ENCODE measurements around the gene PROSER1.
"Not testable (repeated sequence)": the region's sequence is repeated elsewhere in the genome, so short reads cannot be mapped to it uniquely, and the experiment has no call there.

PROSER1 gene

DNA sequence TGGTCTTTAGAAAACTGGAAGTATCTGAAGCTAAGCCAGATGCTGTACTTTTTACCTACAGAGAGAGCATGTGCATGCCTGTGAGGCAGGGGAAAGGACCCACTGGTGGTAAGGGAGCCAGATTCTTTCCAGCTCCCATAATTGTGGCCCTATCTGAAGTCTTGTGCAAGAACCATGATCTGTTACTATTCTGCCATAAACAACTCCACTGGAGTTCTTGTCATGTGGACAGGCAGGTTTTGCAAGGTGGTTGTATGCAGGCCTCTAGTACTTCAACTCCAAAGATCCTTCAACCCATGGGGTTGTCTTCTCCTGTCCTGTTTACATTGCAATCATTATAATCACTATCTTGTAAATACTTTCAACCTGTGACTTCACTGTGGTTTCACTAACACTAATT is 14.1 kb downstream of the PROSER1 start:
- DNase-seq: no peak

DNA sequence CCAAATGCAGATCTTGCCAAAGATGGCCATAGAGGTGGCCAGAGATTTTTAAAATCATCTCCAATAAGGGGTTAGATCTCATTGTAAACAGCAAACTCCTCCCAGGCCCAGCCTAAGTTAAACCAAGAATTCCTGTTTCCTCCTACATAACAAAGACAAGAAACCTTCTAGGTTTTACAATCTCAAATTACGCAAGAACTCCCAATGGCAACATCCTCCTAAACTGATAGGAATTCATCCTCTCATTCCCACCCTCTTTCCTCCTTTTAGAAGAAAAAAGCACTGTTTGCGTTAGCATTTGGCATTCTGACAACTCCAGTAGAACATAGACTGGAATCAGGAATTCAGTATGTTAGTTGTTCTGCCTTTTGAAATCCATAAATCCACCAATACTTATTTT is 14.6 kb downstream of the PROSER1 start:
- no peak for DNase-seq

DNA sequence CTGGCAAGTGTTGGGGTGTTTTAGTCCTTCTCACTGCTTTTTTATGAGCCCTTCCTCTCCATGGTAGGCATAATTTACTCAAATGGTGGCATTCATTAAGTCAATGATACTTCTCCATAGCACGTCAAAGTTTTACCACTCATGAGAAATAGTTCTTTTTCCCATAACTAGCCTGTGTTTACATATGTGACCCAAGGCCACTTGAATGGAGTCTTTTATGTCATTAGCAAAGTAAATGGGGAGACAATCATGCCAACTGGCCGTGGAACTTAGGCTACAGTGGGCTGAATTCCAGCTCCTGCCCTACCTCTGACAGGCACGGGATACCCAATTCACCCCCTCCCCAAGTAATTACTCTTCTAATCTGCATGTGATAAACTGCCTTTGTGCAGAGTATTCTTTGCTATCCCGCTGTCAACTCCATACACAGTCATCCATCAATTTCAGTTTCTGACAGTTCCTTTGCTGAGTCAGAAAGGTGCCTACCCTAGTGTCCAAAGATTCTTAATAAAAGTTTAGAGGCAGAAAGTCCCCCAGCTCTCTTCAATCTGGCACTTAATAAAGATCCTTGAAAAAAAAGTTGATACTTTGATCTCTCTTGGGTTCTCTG is 16.9 kb downstream of the PROSER1 start:
- no peak for DNase-seq

DNA sequence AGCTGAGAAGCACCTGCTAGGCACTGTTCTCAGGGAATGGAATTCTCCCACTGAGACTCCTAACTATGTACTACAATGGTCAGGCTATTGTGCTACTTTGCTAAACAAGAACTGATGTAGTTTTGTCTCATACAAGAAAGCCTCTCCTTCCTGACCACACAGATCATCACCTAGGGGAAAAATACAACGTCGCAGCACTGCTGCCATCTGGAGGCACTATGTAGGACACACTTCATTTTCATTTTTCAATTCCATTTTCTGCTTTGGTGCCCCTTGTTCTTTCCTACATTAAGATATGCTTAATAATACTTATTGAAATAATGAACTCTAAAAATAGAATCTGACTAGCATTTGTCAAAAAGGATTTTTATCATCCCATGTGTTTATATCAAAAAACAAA is 21.1 kb downstream of the PROSER1 start:
- peak; percentile 18 for DNase-seq

DNA sequence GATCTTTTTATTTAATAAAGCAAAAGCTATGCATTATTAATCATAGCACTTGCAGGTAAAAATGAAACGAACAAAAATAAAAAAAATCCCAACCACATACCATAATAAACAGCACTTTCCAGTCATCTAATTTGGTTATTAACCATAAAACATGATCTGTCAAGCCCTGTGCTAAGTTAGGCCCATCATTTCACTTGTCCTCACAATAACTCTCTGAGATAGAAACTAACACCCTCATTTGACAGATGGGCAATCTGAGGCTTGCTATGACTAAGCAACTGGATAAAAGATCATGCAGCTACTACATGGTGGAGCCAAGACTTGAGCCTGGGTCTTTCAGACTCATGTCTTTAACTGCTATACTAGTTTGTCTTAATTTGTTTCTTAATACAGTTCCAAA is 21.8 kb downstream of the PROSER1 start:
- no peak for DNase-seq

DNA sequence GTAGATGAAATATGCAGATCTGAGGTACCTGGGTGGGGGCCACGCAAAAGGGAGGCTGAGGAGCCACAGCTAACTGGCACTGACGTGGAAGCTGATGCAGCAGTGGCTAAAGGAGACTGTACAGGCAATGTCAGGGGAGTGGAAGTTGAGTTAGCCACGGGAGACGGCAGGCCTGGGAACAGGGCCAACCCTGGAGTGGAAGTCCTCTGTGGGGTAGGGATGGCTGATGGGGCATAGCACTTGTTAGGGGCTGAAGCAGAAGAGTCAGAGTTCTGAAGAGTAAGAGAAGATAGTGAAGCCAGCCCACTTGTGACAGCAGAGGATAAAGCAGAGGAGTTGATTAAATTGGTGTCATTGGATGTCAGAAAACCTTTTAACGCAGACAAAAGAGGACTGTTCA is 24.4 kb downstream of the PROSER1 start:
- DNase-seq: no peak

DNA sequence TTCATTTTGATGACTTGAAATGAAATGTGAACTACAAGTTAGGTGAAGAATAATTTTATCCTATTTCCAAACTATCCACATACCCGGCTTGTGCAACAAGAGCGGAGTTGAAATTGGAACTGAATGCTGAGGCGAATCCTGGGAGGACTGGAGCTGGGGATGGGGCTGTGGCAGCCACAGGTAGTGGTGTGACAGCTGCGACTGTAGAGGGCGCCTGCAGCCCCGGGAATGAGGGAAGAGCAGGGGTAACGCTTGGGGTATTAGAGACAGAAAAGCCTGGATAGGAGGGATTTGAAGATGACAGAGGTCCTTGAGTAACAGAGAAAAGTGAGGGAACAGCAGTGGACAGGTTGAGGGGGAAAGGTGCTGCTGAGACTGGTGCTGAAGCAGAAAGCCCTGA is 25.3 kb downstream of the PROSER1 start:
- no peak for DNase-seq

DNA sequence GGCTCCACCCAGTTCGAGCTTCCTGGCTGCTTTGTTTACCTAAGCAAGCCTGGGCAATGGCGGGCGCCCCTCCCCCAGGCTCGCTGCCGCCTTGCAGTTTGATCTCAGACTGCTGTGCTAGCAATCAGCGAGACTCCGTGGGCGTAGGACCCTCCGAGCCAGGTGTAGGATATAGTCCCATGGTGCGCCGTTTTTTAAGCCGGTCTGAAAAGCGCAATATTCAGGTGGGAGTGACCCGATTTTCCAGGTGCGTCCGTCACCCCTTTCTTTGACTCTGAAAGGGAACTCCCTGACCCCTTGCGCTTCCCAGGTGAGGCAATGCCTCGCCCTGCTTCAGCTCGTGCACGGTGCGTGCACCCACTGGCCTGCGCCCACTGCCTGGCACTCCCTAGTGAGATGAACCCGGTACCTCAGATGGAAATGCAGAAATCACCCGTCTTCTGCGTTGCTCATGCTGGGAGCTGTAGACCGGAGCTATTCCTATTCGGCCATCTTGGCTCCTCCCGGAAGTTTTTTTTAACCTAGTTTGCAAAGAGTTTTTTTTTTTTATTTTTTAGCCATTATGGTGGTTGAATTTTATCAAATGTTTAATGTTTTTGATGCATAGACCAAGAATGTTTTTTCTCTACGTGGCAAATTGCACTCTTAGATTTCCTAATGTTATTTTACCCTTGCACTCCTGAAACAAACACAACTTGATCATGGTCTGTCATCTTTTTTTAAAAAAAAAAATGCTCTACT is 31.3 kb downstream of the PROSER1 start:
- DNase-seq: not testable (repeated sequence)

DNA sequence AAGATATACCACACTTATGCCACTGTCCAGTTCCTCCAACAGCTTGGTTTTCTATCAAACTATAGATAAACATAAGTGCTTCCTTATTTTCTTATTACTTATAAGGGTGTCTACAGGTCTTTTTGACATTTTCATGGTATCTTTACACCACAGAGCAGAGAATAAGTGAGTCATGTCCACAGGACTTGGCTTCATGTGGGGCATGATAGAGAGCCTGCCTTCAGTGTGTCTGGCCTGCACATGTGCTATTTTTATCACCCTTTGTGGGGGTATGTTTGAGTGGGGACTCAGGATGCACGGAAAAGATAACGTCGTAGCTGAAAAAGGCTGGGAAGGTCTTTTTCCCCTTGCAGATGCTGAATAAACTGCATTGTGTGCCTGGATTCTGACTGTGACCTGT is 39.1 kb downstream of the PROSER1 start:
- no peak for DNase-seq

DNA sequence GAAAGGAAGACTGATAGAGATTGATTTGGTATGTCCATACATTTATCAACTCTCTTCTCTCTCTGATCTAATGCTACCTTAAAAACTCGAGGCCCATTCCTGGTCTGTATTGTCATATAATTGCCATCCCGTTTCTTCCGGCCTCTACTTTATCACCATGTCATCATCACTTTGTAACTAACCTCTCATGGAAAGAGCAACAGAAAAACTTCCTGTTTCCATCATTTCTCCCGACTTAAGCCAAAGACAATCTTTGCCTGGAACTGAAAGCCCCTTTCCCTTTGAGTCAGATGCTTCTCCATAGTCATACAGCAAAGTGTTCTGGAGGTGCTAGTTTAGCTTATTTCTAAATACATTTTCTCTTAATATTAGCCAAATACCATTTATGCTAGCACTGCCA is 44.5 kb downstream of the PROSER1 start:
- no peak for DNase-seq

DNA sequence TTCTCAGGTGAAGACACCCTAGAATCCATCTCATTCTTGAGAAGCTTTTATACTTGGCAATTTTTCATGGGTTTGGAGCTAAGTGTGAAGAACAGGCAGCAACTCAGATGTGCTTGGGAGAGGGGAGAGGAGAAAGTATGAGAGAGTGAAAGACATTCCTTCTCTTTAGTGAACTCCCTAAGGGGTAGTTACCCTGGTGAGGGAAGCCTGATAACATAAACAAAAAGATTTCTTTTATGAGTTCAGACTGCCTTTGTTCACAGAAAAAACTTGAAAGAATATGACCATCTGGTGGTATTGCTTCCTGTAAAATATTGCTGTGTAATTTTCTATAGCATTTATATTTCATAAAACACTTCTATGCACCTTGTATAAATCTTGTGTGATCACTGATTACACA is 47.2 kb downstream of the PROSER1 start, which contains the start of gene STOML3:
Gene STOML3 (minus strand): TSS at position 139 of the 400 bp plus-strand sequence. CDS start 110 bp downstream, at position 29.
- no peak for DNase-seq

DNA sequence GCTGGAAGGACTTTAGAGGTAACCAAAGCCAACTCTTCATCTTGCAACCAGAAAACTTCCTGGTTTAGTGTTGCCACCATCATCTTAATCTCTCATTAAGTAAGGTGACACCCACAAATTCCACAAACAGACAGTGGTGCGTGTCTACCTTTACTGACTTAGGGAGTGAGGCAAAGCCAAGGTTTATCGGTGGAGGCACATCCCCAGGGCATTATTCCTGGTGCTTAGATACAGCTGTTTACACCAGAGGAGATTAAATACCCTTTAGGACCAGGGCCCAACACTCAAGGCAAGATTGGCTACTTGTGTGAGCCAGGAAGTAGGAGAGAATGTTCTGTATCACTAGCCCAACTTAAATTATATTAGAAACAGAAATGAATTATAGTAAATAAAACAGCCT is 56.8 kb downstream of the PROSER1 start:
- no peak for DNase-seq

DNA sequence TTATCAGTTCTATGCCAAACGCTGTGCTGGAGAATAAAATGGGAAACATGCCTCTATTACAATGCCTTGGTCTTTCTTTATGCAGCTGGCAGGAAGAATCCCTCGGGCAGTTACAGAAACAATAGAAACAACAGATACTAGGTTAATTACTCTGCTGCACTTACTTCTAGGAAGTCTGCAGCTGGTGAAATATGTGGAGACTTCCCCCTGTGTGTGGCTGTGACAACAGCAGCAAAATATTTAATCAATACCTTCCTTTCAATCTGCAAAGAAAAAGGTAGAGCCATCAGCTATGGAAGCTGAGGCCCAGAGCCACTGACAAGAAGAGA is 57.2 kb downstream of the PROSER1 start:
- peak; percentile 31 for DNase-seq

DNA sequence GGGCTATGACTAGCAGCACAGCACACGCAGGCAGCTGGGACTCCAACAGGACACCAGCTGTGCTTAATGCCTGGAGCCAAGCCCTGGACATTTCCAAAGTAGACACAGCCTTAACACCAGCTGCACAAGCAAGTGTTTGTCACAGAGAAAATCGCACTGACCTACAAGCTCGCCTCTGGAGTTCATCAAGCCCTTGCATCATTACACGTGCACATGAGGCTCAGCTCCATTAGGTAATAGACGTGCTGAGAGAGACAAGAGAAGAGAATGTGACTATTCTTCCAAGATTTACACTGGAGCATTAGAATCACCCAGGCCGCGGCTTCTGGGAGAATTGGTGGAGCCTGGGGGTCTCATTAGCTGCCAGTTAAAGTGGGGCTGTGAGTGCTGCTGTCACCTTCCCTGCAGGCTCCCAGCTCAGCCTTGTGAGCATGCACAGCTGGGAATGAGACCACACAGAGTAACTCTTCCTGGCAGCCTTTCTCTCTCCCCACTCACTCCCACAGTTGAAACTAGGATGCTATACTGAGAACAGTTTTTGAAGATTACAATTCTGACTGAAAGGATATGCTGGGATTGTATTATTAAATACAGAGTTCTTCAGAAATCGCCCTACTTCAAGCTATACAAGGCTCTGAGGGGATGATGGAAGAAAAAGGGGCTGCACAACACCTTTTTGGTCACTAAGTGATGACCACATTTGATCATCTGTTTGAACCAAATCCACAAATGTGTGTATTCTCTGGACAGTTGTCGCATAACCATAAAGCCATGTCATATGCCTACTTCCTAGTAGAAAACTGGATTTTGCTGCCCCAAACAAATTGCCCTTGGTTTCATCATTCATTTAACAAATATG is 57.8 kb downstream of the PROSER1 start:
- DNase-seq: peak; percentile 46

DNA sequence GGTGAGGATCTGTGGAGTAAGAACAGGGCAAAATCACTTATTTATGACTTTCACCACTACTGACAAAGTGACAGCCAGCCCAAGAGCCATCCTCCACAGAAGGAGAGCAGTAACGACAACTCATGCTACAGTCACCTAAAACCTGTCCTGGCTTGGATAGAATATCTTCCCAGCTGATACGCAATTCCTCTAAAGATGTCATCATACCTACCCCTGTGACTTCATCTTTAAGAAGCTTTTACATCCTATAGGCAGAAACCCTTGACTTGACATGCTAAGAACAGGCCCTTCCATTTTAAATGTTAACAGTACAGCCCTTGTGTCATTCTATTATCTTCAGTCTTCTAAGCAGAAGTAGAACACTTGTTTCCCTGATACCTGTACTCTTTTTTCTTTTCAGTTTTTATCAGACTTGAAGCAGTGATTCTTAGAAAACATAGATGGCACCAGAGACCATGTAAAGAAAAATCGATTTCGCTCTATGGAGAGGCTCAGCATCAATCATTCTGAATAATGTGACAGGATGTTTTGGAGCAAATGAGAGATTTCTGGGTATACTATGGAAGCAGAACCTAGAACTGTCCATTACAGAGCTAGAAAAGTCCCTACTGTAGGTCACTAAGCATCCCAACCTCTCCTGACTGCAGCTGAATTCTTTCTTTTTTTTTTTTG is 67.4 kb downstream of the PROSER1 start:
- DNase-seq: no peak

DNA sequence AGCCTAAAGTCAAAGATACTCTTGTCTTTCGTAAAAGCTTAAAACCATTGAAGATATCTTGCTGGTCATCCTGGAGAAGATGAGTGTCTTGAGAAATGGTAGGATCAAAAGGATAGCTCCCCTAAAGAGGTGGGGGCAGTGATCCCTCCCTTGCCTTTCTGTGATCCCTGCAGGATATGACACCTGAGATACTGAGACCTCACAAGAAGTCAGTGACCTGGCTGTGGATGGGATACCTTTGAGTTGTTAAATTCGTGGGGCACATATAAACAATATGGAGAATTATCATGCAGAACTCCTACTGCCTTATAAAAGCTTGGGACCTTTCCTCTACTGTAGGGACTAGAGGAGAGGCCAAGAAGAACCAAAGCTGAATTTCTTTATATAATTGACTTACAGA is 68.7 kb downstream of the PROSER1 start:
- DNase-seq: no peak

DNA sequence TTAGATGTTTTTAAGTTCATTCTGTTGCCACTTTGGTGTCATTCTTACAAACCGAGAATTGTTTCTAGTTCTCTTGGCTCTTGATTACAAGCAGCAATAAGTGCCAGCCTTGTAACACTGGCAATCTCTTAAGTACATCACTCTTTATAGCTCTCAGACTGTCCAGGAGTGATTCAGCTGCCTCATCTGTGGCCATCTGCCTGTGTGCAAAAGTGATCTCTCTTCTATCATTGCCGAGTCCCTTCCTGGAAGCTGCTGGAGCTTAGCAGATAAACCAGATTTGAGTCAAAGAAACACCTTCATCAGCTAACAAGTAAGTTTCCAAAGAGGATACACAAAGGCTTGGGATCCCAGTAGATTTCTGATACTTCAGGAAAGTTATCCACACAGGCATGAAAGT is 70.4 kb downstream of the PROSER1 start:
- DNase-seq: no peak

DNA sequence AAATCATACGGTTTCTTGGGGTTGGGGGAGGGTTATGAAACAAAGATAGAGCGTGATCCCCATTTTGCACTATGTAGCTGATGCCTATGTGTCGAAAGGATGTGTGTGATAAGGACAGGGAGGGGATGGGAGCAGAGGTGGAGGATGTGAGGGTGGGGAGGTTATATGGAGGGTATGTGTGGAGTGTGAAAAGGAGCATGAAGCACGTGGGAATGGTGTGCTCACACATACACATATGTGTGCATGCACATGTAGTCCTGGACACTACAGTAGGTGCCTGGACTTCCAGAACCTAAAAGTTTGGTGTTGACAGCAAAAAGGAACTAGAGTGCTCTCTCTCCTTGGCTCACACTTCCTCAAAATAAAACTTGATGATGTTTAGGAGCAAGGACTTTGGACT is 72.6 kb downstream of the PROSER1 start:
- DNase-seq: no peak

DNA sequence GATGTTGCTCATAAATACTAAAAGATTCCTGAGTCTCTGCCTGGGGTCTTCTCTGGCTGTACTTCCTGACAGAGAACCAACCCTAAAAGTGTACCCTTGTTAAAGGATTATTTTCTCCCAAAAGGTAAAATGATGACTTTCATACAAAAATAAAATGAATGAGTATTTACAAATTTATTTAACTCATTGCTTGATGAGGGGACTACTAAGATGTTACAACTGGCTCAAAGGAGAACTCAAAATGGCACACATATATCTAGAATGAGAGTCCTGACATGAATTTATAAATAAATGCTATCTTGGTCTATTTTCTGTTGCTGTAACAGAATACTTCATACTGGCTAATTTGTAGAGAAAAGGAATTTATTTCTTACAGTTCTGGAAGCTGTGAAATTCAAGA is 77.7 kb downstream of the PROSER1 start:
- DNase-seq: no peak

Data from NCI-H345 (cell line).